ENCODE results near the gene SEMA3F. TPM values are rescaled to one million over a fixed set of nuclear protein-coding genes. Genes with fewer than 3 reads are reported as not detected.

Gene SEMA3F
- total RNA-seq, 1 donor from 2014 or later: 43.3 TPM

DNA sequence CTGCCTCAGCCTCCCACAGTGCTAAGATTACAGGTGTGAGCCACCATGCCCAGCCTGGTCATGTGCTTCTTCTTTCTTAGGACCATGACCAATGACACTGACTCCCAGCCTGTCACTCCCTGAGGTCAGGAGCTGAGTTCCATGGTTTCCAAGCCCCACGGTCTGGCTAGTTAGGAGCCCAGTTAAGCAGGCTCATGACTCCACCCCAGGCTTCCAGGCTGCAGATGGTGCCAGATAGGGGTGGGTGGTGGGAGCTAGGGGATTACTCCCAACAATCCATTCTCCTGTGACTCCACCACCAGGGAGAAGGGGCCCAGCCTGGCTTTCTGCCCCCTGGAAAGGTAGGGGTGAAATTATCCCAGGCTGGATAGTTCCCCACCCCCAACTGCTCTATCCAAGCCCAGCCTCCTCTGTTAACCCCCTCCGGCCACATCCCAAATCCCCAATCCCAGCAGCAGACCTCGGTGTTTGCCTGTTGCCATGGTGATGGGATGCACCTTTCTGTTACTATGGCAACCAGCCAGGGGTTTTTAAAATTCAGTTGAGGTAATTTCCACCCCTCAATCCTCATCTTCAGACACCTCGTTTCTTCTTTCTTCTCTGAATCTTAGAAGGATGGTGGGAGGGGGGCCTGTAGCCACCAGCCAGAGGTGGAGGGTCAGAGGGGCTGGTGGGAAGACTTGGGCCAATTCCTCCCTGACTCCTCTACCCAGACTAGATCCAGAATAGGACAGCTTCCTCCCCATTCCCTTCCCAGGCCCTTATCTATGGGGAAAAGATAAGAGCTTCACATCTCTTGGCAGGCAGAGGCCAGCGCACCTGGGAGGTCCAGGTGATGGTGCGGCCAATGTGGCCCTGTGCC, 22.5 kb upstream of the SEMA3F start:
- DNase-seq: no peak

DNA sequence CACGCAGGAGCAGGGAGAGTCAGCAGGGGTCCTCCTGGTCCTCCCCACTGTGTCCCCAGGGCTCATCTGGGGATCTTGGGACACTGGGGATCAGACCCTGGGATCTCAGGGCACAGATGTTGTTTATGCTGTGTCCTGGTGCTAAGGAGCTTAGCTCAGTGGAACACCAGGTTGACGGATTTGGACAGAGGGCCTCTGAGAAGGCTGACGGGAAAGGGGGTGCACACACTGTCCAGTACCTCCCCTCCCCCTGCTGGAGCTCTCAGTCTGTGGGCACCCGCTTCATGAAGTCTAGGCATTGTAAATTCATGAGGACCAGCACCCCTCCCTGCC, 21.9 kb upstream of the SEMA3F start:
- DNase-seq: no peak

DNA sequence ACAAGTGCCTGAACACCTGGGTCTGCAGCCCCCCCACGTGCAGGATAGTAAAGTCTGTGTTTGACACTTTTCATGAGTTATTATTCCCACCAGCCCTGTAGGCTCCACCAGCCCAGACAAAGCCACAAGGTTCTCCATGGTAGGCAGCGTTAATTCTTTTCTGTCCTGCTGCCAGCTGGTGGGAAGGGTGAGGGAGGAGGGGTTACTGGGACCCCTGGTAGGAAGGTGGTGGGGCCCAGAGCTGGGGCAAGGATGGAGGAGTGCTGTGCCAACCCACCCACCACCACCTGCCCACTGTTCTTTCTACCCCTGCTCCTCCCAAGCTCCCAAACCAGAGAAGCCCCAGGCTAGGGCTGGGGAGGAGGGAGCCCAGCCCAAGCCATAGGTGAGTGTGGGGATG, 20.8 kb upstream of the SEMA3F start:
- DNase-seq: no peak

DNA sequence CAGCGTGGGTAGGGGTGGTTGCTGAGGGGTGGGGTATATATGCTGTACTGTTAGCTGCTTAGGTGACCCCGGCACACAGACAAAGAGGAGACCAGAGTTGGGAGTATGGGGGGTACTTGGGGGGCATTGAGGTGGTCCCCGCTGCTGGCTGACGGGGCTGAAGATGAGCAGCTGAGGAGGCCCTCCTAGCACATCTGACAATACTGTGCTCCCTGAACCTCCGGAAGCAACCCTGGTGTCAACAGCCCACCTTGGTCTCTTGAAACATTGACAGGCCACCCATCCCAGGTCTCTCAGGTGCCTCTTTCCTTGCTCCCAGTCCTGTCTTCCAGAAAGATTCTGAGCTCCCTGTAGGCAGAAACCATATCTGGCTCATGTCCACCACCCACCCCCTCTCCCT, 19.2 kb upstream of the SEMA3F start:
- no peak for DNase-seq

DNA sequence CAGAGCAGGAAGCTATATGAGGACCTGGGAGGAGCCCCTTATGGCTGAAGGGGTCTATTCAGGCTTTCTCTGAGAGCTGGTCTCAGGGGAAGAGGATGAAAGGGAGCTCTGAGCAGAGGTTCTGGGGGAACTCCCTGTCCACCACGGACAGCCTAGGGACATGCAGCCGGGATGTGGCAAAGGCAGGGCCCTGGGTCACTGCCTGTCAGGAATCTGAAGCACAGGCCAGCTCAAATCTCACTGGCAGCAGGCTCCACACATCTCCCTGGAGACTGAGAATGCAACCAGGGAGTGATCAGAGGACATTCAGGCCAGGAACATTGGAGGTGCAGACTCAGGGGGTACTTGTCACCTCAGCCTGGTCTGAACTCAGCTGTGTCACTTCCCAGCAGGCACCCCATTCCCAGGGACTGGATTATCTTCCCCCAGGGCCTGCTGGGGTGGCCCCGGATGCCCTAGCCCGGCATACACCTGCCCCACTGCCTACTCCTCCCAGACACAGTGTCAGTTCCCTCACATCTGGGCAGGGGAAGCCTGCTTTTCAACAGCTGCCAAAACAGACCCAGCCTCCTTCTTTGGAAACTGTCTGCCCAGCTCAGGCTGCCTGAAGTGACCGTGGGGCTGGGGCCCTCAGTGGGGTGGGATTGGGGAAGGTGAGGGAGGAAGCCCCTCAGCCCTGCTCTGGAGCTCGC, 18.3 kb upstream of the SEMA3F start:
- no peak for DNase-seq

DNA sequence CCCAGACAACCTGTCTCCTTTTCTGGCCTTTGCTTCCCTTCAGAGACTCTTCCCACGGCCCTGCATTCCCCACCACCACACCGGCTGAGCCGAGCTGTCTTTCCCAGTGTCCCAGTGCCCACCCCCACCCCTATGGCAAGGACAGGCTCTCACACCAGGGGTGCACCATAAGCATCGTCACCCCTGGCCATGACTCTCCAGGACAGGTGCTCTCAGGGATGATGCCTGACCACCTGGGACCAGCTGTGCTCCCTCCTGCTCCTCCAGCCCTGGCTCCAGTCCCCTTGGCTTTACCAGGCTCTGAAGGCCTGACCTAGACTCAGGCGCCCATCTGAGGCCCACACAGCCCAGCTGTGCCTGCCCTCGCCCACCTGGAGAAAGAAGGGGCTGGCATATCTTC, 17.6 kb upstream of the SEMA3F start:
- DNase-seq: no peak

DNA sequence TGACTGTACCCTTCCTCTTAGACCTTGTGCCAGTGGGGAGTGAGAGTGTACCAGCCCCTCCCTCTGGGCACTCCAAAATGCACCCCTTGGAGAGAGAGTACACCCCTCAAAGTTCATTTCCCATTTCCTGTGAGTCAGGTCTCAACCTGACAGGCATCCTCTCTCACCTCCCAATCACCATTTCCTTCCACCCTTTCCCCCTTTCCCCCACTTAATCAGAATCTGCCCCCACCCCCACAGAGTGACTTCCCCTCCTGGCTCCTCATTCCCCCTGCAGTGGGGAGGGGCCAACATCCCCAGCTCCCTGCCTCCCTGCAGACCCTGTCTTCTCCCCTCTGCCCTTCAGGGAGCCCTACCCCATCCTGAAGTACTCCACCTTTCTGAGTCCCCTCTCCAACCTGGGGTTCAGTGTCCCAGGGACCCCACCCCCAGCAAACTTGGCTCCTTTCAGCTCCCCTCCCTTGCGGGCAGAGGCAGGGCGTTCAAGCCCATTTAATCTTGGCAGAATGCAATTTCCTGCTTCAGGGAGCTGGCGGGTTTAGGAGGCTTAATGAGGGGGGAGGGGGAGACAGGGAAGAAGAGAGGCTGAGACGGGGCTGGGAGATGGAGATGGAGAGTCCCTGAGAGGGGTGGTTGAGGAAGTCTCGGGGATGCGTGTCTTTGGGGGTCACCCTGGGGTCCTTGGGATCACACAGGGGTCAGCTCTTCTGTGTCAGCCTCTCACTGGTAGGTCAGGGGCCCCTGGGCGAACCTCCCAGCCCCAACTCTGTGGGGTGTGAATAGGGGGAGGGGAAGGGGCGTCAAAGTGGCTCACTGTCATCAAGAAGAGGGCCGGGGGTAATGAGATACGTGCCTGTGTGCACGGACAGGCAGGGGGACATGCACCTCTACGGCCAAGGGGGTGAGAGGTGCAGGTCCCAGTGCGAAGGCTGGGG, 16.6 kb upstream of the SEMA3F start:
- peak; percentile 71 for DNase-seq

DNA sequence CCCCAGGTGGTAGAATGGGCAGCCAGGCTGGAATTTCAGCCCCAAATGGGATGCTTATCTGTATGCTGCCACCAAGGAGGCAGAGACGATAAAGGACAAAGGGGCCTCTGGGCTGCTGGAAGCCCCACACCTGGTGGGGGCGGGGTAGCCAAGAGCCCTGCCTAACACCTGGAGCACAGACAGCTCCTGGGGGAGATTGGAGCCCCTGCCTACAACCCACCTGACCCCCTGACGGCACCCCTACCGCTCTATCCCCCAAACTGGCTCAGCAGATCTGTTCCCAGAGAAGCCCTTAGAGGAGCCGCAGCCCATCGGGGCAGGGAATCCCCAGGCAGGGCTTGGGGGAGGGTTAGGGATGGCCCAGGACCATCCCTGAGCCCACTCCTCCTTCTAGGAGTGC, 15.8 kb upstream of the SEMA3F start:
- no peak for DNase-seq

DNA sequence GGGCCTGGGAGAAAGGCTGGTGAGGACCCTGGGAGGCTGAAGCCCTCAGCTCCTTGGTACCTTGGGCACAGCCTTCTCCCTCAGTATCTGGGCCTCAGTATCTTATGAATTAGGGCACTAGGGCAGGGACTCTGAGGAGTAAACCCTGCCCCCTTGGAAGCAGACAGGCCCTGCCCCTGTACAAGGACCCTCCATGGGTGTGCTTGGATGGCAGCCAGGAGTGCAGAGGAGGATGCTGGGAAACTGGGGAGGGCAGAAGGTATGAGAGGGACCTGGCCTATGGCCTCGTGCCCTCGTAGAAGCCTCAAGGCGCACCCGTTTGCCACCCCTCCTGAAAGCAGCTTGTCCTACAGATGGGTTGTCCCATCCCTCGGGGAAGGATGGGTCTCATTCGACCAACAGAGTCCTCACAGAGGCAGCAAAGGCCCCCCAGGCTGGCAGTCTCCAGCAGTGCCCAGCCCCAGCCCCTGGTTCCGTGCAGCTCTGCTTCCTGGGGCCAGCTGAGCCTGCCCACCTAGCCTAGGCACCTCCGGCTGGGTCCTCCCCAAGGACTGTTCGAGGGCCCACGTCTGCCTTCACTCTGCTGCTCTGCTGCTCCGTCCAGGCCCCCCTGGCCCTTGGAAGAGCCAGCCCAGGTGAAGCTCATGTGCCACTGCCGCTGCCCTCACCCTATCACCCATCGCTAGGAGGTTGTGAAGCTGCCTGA, 15.3 kb upstream of the SEMA3F start:
- DNase-seq: no peak

DNA sequence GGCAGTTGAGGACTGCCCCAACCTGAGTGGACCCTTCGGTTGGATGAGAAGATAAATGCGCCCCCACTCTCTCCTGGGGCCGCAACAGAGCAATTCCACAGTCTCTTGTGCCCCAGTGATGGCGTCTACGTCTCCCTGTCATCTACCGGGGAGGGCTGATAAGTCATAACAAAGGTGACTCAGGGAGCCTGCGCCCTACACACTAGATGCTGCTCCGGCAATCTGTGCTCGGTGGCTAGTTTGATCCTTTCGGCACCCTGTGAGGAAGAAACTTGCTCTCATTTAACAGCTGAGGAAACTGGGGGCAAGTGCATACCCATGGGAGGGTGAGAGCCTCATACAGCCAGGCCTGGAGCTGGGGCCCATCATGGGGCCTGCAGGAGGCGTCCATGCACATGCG, 14.1 kb upstream of the SEMA3F start:
- no peak for DNase-seq

DNA sequence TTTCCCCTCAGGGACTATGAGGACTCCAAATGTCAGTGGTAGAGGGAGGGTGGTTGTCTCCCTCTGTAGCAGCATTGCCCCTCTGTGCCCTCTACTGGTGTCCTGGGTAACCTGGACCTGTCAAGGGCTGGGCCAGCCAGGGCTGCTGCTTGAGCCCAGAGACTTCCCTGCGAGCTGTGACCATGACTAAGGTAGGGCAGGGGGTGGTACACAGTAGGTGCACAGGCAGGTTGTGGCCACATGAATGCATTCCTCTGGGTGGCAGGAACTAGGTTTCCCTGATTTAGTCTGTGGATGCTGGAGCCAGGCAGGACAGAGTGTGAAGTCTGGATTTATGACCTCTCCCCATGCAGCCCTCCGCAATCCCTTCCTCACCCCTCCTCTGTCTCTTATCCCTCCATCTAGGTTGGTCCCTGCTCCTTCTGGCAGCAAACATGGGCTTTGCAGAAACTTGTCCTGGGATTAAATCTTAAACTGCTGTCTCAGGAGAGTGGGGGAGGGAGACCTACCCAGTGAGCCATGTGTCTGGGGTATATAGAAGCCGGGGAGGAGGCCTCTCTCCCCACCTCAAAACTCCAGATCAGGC, 8.7 kb upstream of the SEMA3F start:
- DNase-seq: no peak

DNA sequence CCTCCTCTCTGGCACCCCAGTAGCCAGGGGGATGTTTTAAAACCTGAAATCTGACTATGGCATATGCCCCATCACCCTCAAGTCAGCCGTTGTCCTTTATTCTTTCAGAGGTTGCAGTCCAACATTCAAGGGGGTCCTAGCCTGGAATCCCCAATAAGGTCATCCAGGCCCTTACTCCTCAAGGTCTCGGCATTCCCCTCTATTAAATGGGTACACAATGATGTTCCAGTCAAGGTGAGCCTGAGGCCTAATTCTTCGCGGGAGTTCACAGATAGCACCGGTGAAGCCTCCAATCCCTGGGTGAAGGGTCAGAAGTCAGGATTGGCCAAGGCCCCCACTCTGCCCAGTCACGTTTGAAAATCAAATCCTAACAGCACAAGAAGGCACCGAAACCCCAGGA, 8.1 kb upstream of the SEMA3F start:
- no peak for DNase-seq

DNA sequence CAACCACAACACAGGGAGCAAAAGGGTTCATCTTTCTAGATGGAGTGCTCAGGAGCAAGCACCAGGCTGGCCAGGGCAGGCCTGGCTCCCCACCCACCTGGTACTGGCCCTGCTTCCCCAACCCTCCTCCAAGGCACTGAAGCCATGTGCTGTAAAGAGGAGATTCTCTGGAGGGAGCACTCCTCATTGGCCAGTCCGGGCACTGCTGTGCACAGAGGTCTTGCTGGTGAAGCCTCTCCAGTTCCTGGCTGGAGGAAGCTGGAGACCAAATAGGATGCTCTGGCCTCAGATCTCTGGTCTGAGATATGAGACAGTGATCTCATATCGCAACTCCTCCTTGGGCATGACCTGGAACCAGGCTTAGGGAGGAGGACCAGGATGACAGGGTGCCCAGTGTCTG, 7.7 kb upstream of the SEMA3F start:
- DNase-seq: no peak

DNA sequence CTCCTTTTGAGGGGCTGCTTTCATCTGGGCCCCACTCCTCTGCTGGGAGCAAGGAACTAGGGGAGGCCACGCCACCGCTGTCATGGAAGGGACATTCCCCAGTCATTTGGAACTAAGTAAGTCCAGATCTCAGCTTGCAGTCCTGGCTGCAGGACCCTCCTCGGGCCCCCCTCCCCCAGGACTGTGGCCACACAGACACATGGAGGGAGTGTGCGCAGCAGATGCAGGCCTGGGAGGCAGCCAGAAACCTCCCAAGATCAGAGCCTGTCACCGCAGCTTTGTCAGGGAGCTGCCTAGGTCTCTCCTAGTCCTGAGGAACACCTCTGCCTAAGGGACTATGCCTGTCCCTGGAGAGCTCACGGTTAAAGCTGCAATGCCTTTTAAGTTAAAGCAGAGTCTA, 7.3 kb upstream of the SEMA3F start:
- DNase-seq: peak; percentile 87

DNA sequence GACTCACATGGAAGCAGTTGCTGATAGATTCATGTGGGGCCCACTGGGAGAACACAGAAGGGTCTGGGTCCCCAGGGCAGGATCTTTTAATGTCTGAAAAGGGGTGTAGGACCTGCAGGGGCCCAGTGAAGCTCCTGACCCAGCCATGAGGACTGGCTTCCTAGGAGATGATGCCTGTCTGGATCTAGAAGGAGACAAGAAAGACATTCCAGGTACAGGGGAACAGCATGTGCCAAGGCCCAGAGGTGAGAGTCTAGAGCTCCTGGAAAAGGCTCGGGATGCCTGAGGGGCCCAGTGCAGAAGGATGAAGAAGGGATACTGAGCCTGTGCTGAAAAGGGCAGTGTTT, 4.7 kb upstream of the SEMA3F start:
- DNase-seq: no peak

DNA sequence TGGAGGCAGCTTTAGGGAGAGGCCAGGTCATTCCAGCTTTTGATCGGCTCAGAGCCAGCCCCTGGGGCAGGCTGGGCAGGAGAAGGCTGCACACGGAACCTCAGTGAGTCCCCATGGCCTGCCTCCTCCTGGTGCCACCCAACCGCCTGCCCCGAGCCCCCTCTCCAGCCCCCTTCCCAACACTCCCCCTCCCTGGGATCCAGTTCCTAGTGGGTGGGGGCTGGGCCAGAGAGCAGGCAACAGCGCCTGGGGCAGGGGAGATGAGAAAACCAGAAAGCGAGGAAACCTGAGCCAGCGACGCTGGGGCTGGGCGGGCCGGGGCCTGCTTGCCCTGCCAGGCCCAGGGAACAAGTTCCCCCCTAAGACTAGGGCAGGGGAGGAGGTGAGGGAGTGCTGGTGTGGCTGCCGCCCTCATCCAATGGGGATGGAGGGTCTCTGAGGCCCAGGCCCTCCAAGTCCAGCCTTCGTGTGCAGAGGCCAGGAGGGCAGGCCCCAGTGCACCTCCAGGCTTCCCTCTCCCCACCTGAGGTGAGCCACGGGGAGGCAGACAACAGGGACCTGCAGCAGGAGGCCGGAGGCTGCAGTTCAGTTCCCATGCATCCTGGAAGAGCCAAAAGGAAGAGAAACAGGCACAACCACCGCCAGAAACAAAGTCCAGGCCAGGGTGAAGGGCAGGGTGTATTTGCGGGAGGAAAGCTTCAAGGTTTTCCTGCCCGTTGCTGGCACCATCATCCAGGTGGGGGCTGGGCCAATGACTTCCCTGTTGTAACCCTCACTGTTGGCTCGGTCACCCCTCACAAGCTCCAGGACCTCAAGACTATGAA, 4.0 kb upstream of the SEMA3F start:
- DNase-seq: peak; percentile 90

DNA sequence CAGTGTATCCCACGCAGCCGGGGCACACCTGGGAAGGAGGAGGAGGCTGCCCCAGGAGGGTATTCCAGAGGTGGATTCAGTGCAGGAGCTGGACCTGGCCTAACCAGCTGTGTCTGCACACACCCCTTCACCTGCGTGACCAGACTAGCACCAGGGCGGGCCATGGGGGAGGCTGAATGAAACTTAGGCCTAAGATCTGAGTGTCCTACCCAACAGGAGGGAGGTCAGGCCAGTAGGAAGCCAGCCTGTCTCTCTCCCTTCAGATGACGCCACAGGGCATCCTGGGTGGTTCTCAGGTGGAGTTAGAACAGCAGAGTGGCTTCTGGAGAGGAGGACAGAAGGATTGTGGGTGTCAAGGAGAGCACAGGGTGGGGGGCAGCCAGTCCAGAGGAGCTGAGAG, 3.4 kb upstream of the SEMA3F start:
- no peak for DNase-seq

DNA sequence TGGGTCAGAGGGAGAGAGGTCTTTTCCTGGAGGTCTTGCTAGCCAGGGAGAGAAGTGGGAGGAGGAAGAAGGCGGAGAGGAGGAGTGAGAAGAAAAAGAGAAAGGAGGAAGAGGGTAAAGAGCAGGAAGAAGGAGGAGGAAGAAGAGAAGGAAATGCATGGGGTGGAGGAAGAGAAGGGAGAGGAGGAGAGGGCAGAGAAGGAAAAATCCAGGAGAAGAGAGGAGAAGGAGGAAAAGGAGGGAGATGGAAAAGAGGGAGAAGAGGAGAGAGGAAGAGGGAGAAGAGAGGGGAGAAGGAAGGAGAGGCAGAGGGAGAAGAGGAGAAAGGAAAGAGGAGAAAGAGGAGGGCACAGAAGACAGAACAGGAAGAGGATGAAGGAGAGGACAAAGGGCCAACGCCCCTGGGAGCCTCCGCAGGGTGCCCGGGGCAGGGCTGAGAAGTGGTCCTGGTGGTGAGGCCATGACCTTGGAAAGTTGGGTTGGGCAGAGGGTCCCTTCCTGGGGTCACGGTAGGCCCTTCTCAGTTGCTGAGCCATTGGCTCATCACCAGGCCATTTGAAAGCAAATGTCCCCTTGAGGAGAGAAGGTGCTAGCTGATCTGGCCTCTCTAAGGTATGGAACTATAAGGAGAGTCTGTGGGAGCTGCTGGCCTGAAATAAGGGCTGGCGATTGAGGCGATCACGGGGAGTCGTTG, 1.2 kb upstream of the SEMA3F start:
- DNase-seq: no peak

DNA sequence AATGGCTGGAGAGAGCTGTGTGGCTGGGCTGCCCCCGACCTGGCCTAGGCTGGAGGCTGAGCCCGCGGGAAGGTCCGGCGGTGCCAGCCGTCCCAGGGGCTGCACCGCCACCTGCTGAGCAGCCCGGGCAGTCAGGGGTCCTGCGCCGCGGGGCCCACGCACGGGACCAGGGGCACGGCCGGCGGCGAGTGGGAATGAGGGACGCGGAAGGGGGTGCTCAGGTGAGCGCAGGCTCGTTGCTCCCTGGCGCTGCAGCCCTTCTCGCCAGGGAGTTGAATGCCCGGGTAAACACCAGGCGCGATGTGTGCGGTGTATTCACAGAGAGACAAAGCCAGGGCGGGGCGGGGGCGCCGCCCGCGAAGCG, 666 bp upstream of the SEMA3F start:
- no peak for DNase-seq

DNA sequence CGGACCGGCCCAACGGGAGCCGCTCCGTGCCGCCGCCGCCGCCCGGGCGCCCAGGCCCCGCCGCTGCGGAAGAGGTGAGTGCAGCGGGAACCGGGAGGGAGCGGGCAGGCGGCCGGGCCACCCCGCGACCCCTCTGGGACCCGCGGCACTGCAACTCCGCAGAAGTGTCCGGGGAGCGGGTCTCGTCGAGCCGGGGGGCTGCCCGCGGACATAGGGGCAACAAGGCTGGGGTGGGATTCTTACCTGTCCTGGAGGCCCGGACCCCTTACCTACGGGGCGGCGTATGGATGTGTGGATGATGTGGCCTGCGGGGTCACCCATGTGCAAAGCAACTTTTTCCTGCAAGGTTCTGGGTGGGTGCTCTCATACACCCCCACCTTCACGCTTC, 361 bp downstream of the SEMA3F start:
- no peak for DNase-seq

DNA sequence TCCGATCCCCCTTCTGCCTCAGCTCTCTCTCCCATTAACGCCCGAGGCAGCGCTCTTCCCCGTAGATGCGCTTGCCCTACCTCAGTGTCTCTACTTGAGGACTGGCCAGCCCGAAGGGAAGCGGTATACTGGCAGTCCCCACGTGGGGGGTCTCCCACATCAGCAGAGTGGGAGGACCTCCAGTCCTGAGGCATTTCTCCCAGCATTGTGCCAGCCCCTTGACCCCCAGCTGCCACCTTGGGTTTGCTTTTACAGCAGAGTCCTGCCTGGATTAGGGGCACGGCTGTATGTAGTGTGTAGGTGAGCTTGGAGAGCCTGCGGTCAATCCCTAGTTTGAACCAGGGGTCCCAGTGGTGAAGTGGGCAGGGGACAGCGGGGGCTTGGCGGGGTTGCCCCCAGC, 767 bp downstream of the SEMA3F start:
- no peak for DNase-seq

Measured in tongue (tissue), 2 donors.